ENCODE results near the gene MT2A.

The MT2A gene

GRCh38 chr16:56639045-56639444 is 30.7 kb downstream of the MT2A start:
- DNase-seq (ENCODE audit: low read depth), result no peak

GRCh38 chr16:56640076-56640475 is 31.7 kb downstream of the MT2A start:
- DNase-seq (ENCODE audit: low read depth), result no peak

- DNase-seq (ENCODE audit: low read depth), result no peak
These were observed 32.8 kb downstream of the MT2A start for GRCh38 chr16:56641166-56641565.

GRCh38 chr16:56643080-56643778 is 34.8 kb downstream of the MT2A start:
- DNase-seq (ENCODE audit: low read depth), result peak; percentile 78

- no peak for DNase-seq (ENCODE audit: low read depth)
These were observed 35.4 kb downstream of the MT2A start for GRCh38 chr16:56643833-56644232.

GRCh38 chr16:56645311-56645710 is 36.9 kb downstream of the MT2A start:
- DNase-seq (ENCODE audit: low read depth), result no peak

GRCh38 chr16:56645838-56646237 is 37.5 kb downstream of the MT2A start:
- no peak for DNase-seq (ENCODE audit: low read depth)

- no peak for DNase-seq (ENCODE audit: low read depth)
These were observed 39.5 kb downstream of the MT2A start for GRCh38 chr16:56647641-56648431.

GRCh38 chr16:56649271-56649670 is 40.9 kb downstream of the MT2A start:
- DNase-seq (ENCODE audit: low read depth), result no peak

- no peak for DNase-seq (ENCODE audit: low read depth)
These were observed 41.4 kb downstream of the MT2A start for GRCh38 chr16:56649820-56650219.

- DNase-seq (ENCODE audit: low read depth), result no peak
These were observed 43.2 kb downstream of the MT2A start, which contains the start of gene MT1B for GRCh38 chr16:56651586-56651985. Gene MT1B (plus strand): TSS chr16:56651886. CDS start chr16:56651954, 68 bp downstream.

GRCh38 chr16:56652600-56652999 is 44.2 kb downstream of the MT2A start:
- DNase-seq (ENCODE audit: low read depth), result no peak

GRCh38 chr16:56653218-56653617 is 44.8 kb downstream of the MT2A start:
- no peak for DNase-seq (ENCODE audit: low read depth)

GRCh38 chr16:56657555-56658326 is 49.4 kb downstream of the MT2A start, which contains the start of gene MT1F:
Gene MT1F (plus strand): TSS chr16:56657959. CDS start chr16:56658059, 100 bp downstream.
- DNase-seq (ENCODE audit: low read depth), result peak; percentile 61

- no peak for DNase-seq (ENCODE audit: low read depth)
These were observed 50.0 kb downstream of the MT2A start for GRCh38 chr16:56658327-56658875.
